ENCODE measurements around the gene OAF.

OAF gene

GRCh38 chr11:120184371-120184945 is 26.4 kb upstream of the OAF start:
- no peak for DNase-seq

GRCh38 chr11:120184946-120185705 is 25.7 kb upstream of the OAF start:
- DNase-seq, result no peak

- no peak for DNase-seq
Observed at GRCh38 chr11:120185706-120186455, 25.0 kb upstream of the OAF start.

- DNase-seq, result no peak
Observed at GRCh38 chr11:120186456-120186773, 24.4 kb upstream of the OAF start.

- no peak for DNase-seq
Observed at GRCh38 chr11:120186774-120187591, 23.8 kb upstream of the OAF start.

- DNase-seq, result no peak
Observed at GRCh38 chr11:120188371-120188770, 22.5 kb upstream of the OAF start.

- DNase-seq, result no peak
Observed at GRCh38 chr11:120188811-120189455, 21.9 kb upstream of the OAF start.

GRCh38 chr11:120191058-120191457 is 19.8 kb upstream of the OAF start:
- no peak for DNase-seq

- DNase-seq, result no peak
Observed at GRCh38 chr11:120192831-120193625, 17.8 kb upstream of the OAF start.

GRCh38 chr11:120194166-120194565 is 16.7 kb upstream of the OAF start:
- no peak for DNase-seq

GRCh38 chr11:120195601-120196320 is 15.1 kb upstream of the OAF start:
- no peak for DNase-seq

GRCh38 chr11:120196826-120197225 is 14.0 kb upstream of the OAF start:
- no peak for DNase-seq

GRCh38 chr11:120197251-120197891 is 13.5 kb upstream of the OAF start:
- no peak for DNase-seq

GRCh38 chr11:120197977-120198376 is 12.9 kb upstream of the OAF start:
- no peak for DNase-seq

GRCh38 chr11:120198403-120198786 is 12.4 kb upstream of the OAF start:
- no peak for DNase-seq

GRCh38 chr11:120198787-120199469 is 11.9 kb upstream of the OAF start:
- DNase-seq, result no peak

- no peak for DNase-seq
Observed at GRCh38 chr11:120199613-120200012, 11.2 kb upstream of the OAF start.

- no peak for DNase-seq
Observed at GRCh38 chr11:120200677-120201076, 10.2 kb upstream of the OAF start.

GRCh38 chr11:120201653-120202052 is 9.2 kb upstream of the OAF start:
- no peak for DNase-seq

GRCh38 chr11:120203626-120204025 is 7.2 kb upstream of the OAF start:
- DNase-seq, result no peak
